Duodenal mucosa (tissue), 2 donors: ENCODE data around the gene BICD1.

Experiments
- H3K27ac ChIP-seq: one replicate; pipeline ENCODE4 v1.7.0; 2013; ENCODE audit warnings: low read depth, low read length
- H3K27me3 ChIP-seq, 2 donors: one replicate each; pipeline ENCODE4 v1.7.0; 2013; ENCODE audit warnings: low read length in 2 of 2, control low read depth in 1 of 2; ENCODE audit not compliant: insufficient read depth in 2 of 2, control insufficient read depth in 1 of 2
- H3K36me3 ChIP-seq, 2 donors: one replicate each; pipeline ENCODE4 v1.7.0; 2013; ENCODE audit warnings: low read length in 2 of 2, control low read depth in 1 of 2; ENCODE audit not compliant: insufficient read depth in 2 of 2, control insufficient read depth in 1 of 2
- H3K4me1 ChIP-seq, 2 donors: one replicate each; pipeline ENCODE4 v1.7.0; 2013; ENCODE audit warnings: low read length in 2 of 2, control low read depth in 1 of 2; ENCODE audit not compliant: insufficient read depth in 2 of 2, control insufficient read depth in 1 of 2
- H3K4me3 ChIP-seq, 2 donors: one replicate each; pipeline ENCODE4 v1.7.0; 2013; ENCODE audit warnings: low read length in 2 of 2, low read depth in 1 of 2
- H3K9ac ChIP-seq, 2 donors: one replicate each; pipeline ENCODE4 v1.7.0; 2013; ENCODE audit warnings: low read length in 2 of 2, low read depth in 1 of 2
- H3K9me3 ChIP-seq, 2 donors: one replicate each; pipeline ENCODE4 v1.7.0; 2013; ENCODE audit warnings: low read length in 2 of 2, control low read depth in 1 of 2; ENCODE audit not compliant: control insufficient read depth in 1 of 2

The BICD1 gene

DNA sequence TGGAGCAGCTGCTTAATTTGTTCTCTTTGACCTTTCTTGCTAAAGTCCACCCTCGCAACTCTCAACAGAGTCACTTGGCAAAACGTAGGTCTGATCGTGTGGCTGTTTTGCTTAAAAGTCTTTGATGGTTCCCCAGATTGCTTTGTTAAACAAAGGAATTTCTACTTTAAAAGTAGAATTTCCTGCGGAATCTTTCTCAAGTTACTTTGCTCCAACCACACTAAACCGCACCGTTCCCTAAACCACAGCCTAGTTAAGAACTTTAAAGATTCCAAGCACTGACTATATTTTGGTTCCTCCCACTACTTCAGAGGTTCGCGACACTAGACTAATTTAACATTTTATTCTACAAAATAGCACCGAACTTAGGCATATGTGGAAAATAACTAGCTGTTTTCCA, 177.9 kb downstream of the BICD1 start:
- Histone ChIP-seq H3K4me3 (no peak overlapping the region), H3K9me3 (no peaks in the 10 kb centered on the region), H3K27me3 (no peaks in the 10 kb centered on the region), H3K27ac (no peak overlapping the region), H3K9ac (no peak overlapping the region), H3K36me3 (no peaks in the 10 kb centered on the region), H3K4me1 (no peaks in the 10 kb centered on the region)

DNA sequence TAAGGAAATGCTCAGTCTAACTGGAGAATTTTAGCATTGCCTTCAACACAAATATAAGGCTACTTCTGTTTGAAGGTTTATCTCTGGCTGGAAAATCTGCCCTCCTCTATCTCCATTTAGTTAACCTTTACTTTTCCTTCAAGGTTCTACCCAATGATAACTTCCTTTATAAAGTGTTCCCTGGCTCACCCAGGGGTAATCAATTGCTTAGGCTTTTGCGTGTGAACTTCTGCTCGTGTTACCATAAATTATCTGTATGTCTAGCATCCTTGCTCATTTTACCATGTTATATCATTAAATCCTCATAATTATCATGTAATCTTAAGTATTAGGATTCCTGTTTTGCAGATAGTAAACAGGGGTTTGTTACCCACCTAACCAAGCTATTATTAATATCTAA, 178.4 kb downstream of the BICD1 start:
- H3K9ac ChIP-seq = no peak overlapping the region
- H3K4me1 ChIP-seq = no peaks in the 10 kb centered on the region
- no peaks in the 10 kb centered on the region for H3K36me3 ChIP-seq
- no peak overlapping the region for H3K4me3 ChIP-seq
- H3K9me3 ChIP-seq = no peaks in the 10 kb centered on the region
- H3K27ac ChIP-seq = no peak overlapping the region
- H3K27me3 ChIP-seq = no peaks in the 10 kb centered on the region

DNA sequence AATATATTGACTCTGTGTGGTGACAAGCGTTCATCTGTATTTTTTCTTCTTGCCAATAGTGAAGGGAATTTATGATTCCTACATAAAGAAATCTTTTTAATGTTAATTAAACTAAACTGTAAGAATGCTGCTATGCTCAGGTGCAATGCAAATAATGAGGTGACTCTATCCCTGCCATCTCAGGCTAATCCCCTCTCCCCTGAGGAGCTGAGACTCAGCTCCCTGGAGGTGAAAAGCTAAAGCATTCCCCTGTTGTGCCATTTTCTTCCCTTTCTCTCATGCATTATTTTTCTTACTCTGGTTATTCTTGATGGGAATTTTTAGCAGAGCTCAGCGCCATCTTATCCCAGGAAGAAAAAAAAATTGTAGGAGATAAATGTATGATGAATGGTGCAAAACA, 178.8 kb downstream of the BICD1 start:
- no peaks in the 10 kb centered on the region for H3K36me3 ChIP-seq
- no peaks in the 10 kb centered on the region for H3K27me3 ChIP-seq
- H3K4me3 ChIP-seq = no peak overlapping the region
- H3K4me1 ChIP-seq = no peaks in the 10 kb centered on the region
- no peak overlapping the region for H3K9ac ChIP-seq
- no peak overlapping the region for H3K27ac ChIP-seq
- no peaks in the 10 kb centered on the region for H3K9me3 ChIP-seq

DNA sequence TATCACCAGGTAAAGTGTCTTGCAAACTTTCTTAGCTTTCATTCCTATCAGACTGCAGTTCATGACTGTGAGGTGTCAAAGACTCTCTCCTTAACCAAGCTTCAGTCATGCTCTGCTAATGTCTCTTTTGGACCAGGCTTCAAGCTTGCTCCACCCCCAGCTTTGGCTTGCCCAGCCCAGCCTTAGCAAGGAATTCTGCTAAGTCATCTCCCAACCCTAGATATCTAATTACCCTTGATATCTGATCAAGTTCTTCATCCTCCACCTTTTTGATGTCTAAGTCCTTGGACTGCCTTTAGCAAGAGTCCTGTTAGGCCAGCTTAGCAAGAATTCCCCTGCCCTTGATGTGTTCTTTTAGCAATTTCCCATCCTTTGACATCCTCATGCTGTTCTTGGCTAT, 183.8 kb downstream of the BICD1 start:
- no peaks in the 10 kb centered on the region for H3K9me3 ChIP-seq
- H3K9ac ChIP-seq = no peak overlapping the region
- H3K27ac ChIP-seq = no peak overlapping the region
- H3K4me3 ChIP-seq = no peak overlapping the region
- no peaks in the 10 kb centered on the region for H3K4me1 ChIP-seq
- H3K27me3 ChIP-seq = no peaks in the 10 kb centered on the region
- no peaks in the 10 kb centered on the region for H3K36me3 ChIP-seq

DNA sequence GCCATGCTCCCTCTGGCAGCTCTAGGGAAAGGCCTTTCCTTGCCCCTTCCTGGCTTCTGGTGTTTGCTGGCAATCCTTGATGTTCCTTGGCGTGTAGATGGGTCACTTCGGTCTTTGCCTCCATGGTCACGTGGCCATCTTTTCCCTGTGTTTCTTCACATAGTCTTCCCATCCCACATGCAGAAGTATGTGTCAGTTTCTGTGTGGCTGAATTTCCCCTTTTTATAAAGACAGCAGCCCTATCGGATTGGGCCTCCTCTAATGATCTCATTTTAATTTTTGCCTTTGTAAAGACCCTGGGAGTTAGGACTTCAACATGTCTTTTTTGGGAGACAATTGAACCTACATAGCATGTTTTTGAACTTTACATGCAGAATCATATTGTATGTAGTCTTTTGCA, 185.5 kb downstream of the BICD1 start:
- Histone ChIP-seq H3K36me3 (no peaks in the 10 kb centered on the region), H3K4me3 (no peak overlapping the region), H3K9ac (no peak overlapping the region), H3K27me3 (no peaks in the 10 kb centered on the region), H3K9me3 (no peaks in the 10 kb centered on the region), H3K27ac (no peak overlapping the region), H3K4me1 (peaks cover 0 to 5% of the 10 kb centered on the region in 2 donors)

DNA sequence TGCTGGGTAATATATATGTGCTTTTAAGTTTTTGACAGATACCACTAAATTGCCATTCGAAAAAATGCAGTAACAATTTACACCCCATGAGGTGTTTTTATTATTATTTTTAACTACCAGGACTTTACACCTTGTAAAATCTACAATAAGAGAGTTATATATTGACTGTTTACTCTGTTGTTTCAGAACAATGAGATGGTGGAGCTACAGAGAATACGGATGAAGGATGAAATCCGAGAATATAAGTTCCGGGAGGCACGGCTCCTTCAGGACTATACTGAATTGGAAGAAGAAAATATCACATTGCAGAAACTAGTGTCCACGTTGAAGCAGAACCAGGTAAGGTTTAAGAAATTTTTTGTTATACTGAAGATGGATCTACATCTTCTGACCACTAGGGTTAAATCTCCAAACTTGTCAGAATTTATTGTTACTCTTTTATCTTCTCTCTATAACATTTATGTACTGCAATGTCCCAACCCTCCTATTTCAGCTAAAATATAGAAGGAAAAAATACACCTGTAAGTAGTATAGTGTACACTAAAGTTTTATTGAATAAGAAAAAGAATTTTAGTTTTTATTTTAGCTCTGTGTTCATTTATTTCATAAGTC, 187.3 kb downstream of the BICD1 start:
- Histone ChIP-seq H3K27me3 (no peaks in the 10 kb centered on the region), H3K4me3 (no peak overlapping the region), H3K9me3 (no peaks in the 10 kb centered on the region), H3K36me3 (no peaks in the 10 kb centered on the region), H3K4me1 (peaks cover 0 to 5% of the 10 kb centered on the region in 2 donors), H3K27ac (no peak overlapping the region), H3K9ac (no peak overlapping the region)

DNA sequence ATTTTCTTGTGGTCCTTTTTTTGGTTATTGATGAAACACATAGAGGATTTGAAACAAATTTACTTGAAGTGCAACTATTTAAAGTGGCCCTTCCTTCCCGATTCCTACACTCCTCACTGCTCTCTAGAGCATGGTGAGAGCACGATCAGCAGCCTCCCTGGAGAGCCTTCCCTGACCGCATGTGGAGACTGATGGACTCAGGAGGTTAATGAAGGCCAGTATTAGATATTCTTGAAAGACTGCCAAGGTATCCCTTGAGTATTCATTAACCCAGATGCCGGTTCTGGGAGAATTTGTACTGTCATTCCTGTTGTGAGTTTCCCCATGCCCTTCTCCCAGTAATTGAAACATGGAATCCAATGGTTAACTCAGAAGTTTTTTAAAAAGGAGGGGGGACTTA, 189.9 kb downstream of the BICD1 start:
- Histone ChIP-seq H3K27ac (no peak overlapping the region), H3K9me3 (no peaks in the 10 kb centered on the region), H3K27me3 (no peaks in the 10 kb centered on the region), H3K4me3 (no peak overlapping the region), H3K36me3 (no peaks in the 10 kb centered on the region), H3K9ac (no peak overlapping the region), H3K4me1 (peaks cover 0 to 5% of the 10 kb centered on the region in 2 donors)

DNA sequence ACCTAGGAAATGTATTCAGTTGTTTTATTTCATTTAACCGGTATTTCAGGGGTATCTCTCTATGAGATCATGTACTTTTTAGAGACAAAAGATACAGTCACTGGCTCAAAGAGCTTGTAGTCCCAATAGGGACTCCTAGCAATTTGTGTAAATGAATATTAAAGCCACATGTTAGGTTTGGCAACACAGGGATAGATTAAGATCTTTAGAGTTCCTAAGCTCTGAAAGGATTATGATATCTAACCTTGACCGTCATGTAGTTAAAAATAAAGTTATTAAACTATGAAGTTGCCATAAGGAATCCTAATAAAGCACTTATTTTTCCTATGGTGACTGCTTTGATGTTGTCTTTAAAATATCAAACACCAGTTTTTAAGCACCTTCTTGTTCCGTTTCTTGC, 192.3 kb downstream of the BICD1 start:
- H3K27ac ChIP-seq = no peak overlapping the region

DNA sequence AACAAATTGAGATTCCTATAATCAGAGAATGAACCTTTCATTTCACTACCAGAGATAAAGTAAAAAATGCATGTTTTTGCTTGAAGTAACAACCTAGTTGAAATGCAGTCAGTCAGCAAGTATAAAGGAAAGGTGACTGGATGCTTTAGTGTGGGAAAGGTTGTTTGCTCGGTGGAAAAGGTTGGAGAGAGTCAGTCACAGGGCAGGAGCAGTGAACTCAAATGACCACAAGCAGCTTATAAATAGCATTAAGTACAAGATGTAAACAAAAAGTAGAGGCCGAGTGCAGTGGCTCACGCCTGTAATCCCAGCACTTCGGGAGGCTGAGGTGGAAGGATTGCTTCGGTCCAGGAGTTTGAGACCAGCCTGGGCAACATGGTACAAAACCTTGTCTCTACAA, 194.6 kb downstream of the BICD1 start:
- Histone ChIP-seq H3K9ac (no peak overlapping the region), H3K27me3 (no peaks in the 10 kb centered on the region), H3K4me1 (peaks cover 0 to 5% of the 10 kb centered on the region in 2 donors), H3K9me3 (no peaks in the 10 kb centered on the region), H3K27ac (no peak overlapping the region), H3K4me3 (no peak overlapping the region), H3K36me3 (no peaks in the 10 kb centered on the region)

More for the DNA sequence above, 192.3 kb downstream of the BICD1 start:
- no peak overlapping the region for H3K4me3 ChIP-seq
- no peak overlapping the region for H3K9ac ChIP-seq
- no peaks in the 10 kb centered on the region for H3K9me3 ChIP-seq
- no peaks in the 10 kb centered on the region for H3K36me3 ChIP-seq
- H3K27me3 ChIP-seq = no peaks in the 10 kb centered on the region
- H3K4me1 ChIP-seq = peaks cover 0 to 5% of the 10 kb centered on the region in 2 donors

DNA sequence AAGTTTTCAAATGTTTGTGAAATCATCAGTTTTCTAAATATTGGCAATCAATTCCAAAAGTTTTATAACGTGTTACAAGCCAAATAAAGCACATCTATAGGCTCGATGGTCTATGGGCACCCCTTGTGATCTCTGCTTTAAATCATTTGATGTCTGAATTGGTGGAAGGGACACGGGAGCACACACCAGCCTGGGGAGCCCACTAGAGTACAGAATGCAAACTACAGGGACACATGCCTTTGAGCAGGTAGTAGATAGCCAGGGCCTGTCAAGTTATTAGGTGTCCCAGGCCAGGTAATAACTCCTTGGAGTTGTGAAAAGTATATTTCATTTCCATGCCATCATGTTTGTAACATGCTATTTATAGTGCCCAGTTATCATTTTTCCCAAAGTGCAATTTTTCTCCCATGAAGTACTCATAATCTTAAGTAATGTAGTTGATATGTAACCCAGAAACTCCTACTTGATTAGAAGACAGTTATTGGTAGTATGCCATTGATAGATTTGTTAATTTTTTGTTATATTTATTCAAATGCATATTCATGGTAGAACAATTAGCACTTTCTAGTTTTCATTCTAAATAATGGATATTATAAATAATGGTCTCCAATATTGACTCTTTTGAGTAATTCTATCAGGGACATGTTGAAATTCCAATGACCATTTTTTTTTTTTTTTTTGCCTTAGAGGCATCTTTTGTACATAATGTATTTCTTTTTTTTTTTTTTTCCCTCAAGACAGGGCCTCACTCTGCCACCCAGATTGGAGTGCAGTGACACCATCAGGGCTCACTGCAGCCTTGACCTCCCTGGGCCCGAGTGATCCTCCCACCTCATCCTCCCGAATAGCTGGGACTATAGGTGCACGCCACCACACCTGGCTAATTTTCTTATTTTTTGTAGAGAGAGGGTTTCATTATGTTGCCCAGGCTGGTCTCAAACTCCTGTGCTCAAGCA, 195.8 kb downstream of the BICD1 start:
- Histone ChIP-seq H3K9me3 (no peaks in the 10 kb centered on the region), H3K4me3 (no peak overlapping the region), H3K4me1 (no peaks in the 10 kb centered on the region), H3K9ac (no peak overlapping the region), H3K27me3 (no peaks in the 10 kb centered on the region), H3K36me3 (no peaks in the 10 kb centered on the region), H3K27ac (no peak overlapping the region)
